Prostate gland (tissue), 2 donors: ENCODE measurements around the gene AMOTL1.

Experiments used
- CTCF ChIP-seq, 4 experiments: fragments of 200-600 bp in 2 of 4; fragments of 450-650 bp in 2 of 4; sonication (generic) in 2 of 4; IDR thresholded peaks; 1 replicate in 3 of 4; 2 replicates in 1 of 4; pipeline ENCODE4 v1.5.1; 2016 to 2019; ENCODE audit warnings: antibody characterized with exemption in 4 of 4, mild to moderate bottlenecking in 2 of 4, moderate library complexity in 2 of 4
- POLR2AphosphoS5 ChIP-seq: sonication (generic); formaldehyde crosslinking; IDR thresholded peaks from one replicate; pipeline ENCODE4 v1.6.1; 2017; ENCODE audit warnings: antibody characterized with exemption

GRCh38 chr11:94858012-94858705, 90.0 kb downstream of the AMOTL1 start:
- TF ChIP-seq CTCF (IDR thresholded peaks at IDR 0.05) = no peak
- TF ChIP-seq POLR2AphosphoS5 = no peak
